Sigmoid colon (tissue), 7 donors: Measurements from ENCODE around the gene GGA1. TPM values are rescaled to one million over a fixed set of nuclear protein-coding genes. Genes with fewer than 3 reads are reported as not detected.
A peak's percentile ranks its signal among the peaks of the same experiment; 100 is the strongest.

Experiments used
- DNase-seq: peaks from one replicate; pipeline ENCODE4 v3.0.0-alpha.2; 2019
- H3K27ac ChIP-seq, 4 donors: fragments of 200-600 bp; sonication (generic); one replicate each; pipeline ENCODE4 v1.5.1; 2016 to 2019; ENCODE audit warnings: mild to moderate bottlenecking in 1 of 4
- H3K27me3 ChIP-seq, 3 donors: fragments of 200-600 bp; sonication (generic); one replicate each; pipeline ENCODE4 v1.5.1; 2019; ENCODE audit warnings: mild to moderate bottlenecking in 1 of 3
- H3K36me3 ChIP-seq, 4 donors: fragments of 200-600 bp; sonication (generic); one replicate each; pipeline ENCODE4 v1.5.1; 2016 to 2019
- H3K4me1 ChIP-seq, 4 donors: fragments of 200-600 bp; sonication (generic); one replicate each; pipeline ENCODE4 v1.5.1; 2017 to 2019
- H3K4me3 ChIP-seq, 4 donors: fragments of 200-600 bp; sonication (generic); one replicate each; pipeline ENCODE4 v1.5.1; 2017 to 2019; ENCODE audit warnings: mild to moderate bottlenecking in 2 of 4, moderate library complexity in 1 of 4
- H3K9me3 ChIP-seq, 4 donors: fragments of 200-600 bp in 3 of 4; sonication (generic) in 3 of 4; one replicate each; pipeline versions ENCODE4 v1.5.1 to v1.6.1; 2013 to 2019
- CTCF ChIP-seq, 4 experiments: fragments of 450-650 bp in 3 of 4; fragments of 200-600 bp in 1 of 4; IDR thresholded peaks; one replicate each; pipeline ENCODE4 v1.5.1; 2016 to 2019; ENCODE audit warnings: antibody characterized with exemption in 4 of 4, mild to moderate bottlenecking in 3 of 4, moderate library complexity in 2 of 4
- EP300 ChIP-seq, 4 donors: sonication (generic); formaldehyde crosslinking; IDR thresholded peaks; one replicate each; pipeline ENCODE4 v1.6.1; 2017; ENCODE audit warnings: antibody characterized with exemption in 4 of 4
- POLR2A ChIP-seq, 2 donors: fragments of 450-650 bp; IDR thresholded peaks; one replicate each; pipeline ENCODE4 v1.6.1; 2016; ENCODE audit warnings: antibody characterized with exemption in 2 of 2, mild to moderate bottlenecking in 2 of 2, moderate library complexity in 2 of 2
- POLR2AphosphoS5 ChIP-seq, 4 donors: sonication (generic); formaldehyde crosslinking; IDR thresholded peaks; one replicate each; pipeline ENCODE4 v1.6.1; 2017; ENCODE audit warnings: antibody characterized with exemption in 4 of 4
- WGBS, 2 donors: extraction: QIAGEN DNeasy Blood & Tissue Kit; methylation state at CpG; one replicate each; pipeline ENCODE4 v1.1.7; 2013; 5-methylcytosine and 5-hydroxymethylcytosine counted together
- intact Hi-C: fragments of 100-400 bp; cut with DNase I; formaldehyde crosslinking; loops from one replicate; pipeline ENCODE4 v1.15.1; 2023
- polyA plus RNA-seq, 3 donors: library from polyadenylated mRNA; stranded (reverse); fragments of 200-250 nt; gene quantifications; one replicate each; pipeline ENCODE4 v1.2.3, GENCODE V29; 2013
- total RNA-seq, 4 donors: library from RNA; depleted of rRNA; stranded (reverse); fragments of >200 nt; gene quantifications; one replicate each; pipeline ENCODE4 v1.1.0, GENCODE V29; 2016
- donor health status: healthy with polysubstance abuse.
- donor health status: Bipolar disorder and iron deficiency.
- donor health status: healthy.

Gene GGA1
- total and polyA plus RNA-seq, 7 donors, result 25.2 to 77.4 (median 41.3) TPM

- Histone ChIP-seq H3K36me3 (no peaks in the 10 kb centered on the region), H3K9me3 (no peaks in the 10 kb centered on the region), H3K4me1 (peaks cover 0 to 56% (median 53%) of the 10 kb centered on the region in 4 donors), H3K27me3 (peaks cover 0 to 6% (median 0%) of the 10 kb centered on the region in 3 donors), H3K27ac (peak overlapping the region; percentile 94 to 99 (median 96)), H3K4me3 (peak overlapping the region; percentile 68 to 92 (median 74))
- WGBS, 2 donors, result 1 to 2% methylated on average over 72 of the region's 72 CpGs
- TF ChIP-seq CTCF (IDR thresholded peaks at IDR 0.05) (no peak), POLR2AphosphoS5 (IDR thresholded peaks at IDR 0.05) (peak in 2 of 4 donors; percentile 44 to 45)
- intact Hi-C loops, result loop anchor here (1.0 kb wide), 1 partner anchor 15 kb away; no protein-coding TSS in a partner anchor
- DNase-seq, result peak; percentile 81
These were observed 47.9 kb upstream of the GGA1 start for GRCh38 chr22:37560608-37561211.

GRCh38 chr22:37561212-37562048 lies 47.2 kb upstream of the GGA1 start:
- WGBS, 2 donors, result 1 to 2% methylated on average over 56 of the region's 56 CpGs
- Histone ChIP-seq H3K4me3 (peak overlapping the region; percentile 68 to 92 (median 74)), H3K9me3 (no peaks in the 10 kb centered on the region), H3K27me3 (peaks cover 0 to 6% (median 0%) of the 10 kb centered on the region in 3 donors), H3K36me3 (peaks cover 0 to 7% (median 2%) of the 10 kb centered on the region in 4 donors), H3K27ac (peak overlapping the region; percentile 94 to 99 (median 96)), H3K4me1 (peaks cover 0 to 64% (median 60%) of the 10 kb centered on the region in 4 donors)
- DNase-seq, result peak; percentile 97
- intact Hi-C loops, result loop anchor here (1.0 kb wide), 1 partner anchor 16 kb away; no protein-coding TSS in a partner anchor
- TF ChIP-seq CTCF (IDR thresholded peaks at IDR 0.05), result peak; percentile 70 to 84 (median 74)
- TF ChIP-seq EP300 (IDR thresholded peaks at IDR 0.05), result no peak
- TF ChIP-seq POLR2AphosphoS5 (IDR thresholded peaks at IDR 0.05), result peak; percentile 32 to 83 (median 62)

GRCh38 chr22:37562049-37562875 lies 46.4 kb upstream of the GGA1 start:
- DNase-seq, result no peak
- TF ChIP-seq CTCF (IDR thresholded peaks at IDR 0.05) (peak in 1 of 4 experiments; percentile 5), POLR2AphosphoS5 (IDR thresholded peaks at IDR 0.05) (no peak), EP300 (IDR thresholded peaks at IDR 0.05) (no peak), POLR2A (IDR thresholded peaks at IDR 0.05) (no peak)
- H3K36me3 ChIP-seq, result peaks cover 0 to 15% (median 7%) of the 10 kb centered on the region in 4 donors
- peaks cover 0 to 6% (median 0%) of the 10 kb centered on the region in 3 donors for H3K27me3 ChIP-seq
- WGBS, 2 donors, result 53 to 70% methylated on average over 14 of the region's 14 CpGs
- peak overlapping the region; percentile 94 to 99 (median 96) for H3K27ac ChIP-seq
- H3K4me3 ChIP-seq, result peak overlapping the region; percentile 68 to 92 (median 74)
- intact Hi-C loops, result no loop called here
- peaks cover 0 to 72% (median 68%) of the 10 kb centered on the region in 4 donors for H3K4me1 ChIP-seq
- H3K9me3 ChIP-seq, result no peaks in the 10 kb centered on the region
